Kasumi-1 (cell line): ENCODE data around the gene OR2T2.
"Not testable (repeated sequence)": the region's sequence is repeated elsewhere in the genome, so short reads cannot be mapped to it uniquely, and the experiment has no call there.

Experiments
- DNase-seq, 2 experiments: peaks; one replicate each; lab custom pipeline; 2025; lab: John Stamatoyannopoulos, UW

The OR2T2 gene

GRCh38 chr1:248450466-248451145, 5.2 kb downstream of the OR2T2 start:
- DNase-seq = not testable (repeated sequence)

GRCh38 chr1:248453619-248454018, 8.2 kb downstream of the OR2T2 start:
- not testable (repeated sequence) for DNase-seq

GRCh38 chr1:248455045-248455444, 9.6 kb downstream of the OR2T2 start:
- DNase-seq = not testable (repeated sequence)

GRCh38 chr1:248456635-248457034, 11.2 kb downstream of the OR2T2 start:
- DNase-seq = not testable (repeated sequence)

- DNase-seq = not testable (repeated sequence)
These were observed 13.7 kb downstream of the OR2T2 start for GRCh38 chr1:248459117-248459516.

GRCh38 chr1:248471154-248471553, 25.7 kb downstream of the OR2T2 start:
- DNase-seq = no peak

GRCh38 chr1:248472111-248472510, 26.7 kb downstream of the OR2T2 start:
- not testable (repeated sequence) for DNase-seq

GRCh38 chr1:248473051-248473450, 27.6 kb downstream of the OR2T2 start, which contains the start of gene OR2T3:
Gene OR2T3, plus strand, starts transcription at chr1:248473351. Its CDS starts 0 bp downstream, at chr1:248473351.
- DNase-seq = not testable (repeated sequence)

- DNase-seq = not testable (repeated sequence)
These were observed 30.2 kb downstream of the OR2T2 start for GRCh38 chr1:248475660-248476059.

- DNase-seq = not testable (repeated sequence)
These were observed 36.5 kb downstream of the OR2T2 start for GRCh38 chr1:248481686-248482579.

GRCh38 chr1:248488289-248488688, 42.9 kb downstream of the OR2T2 start, which contains the start of gene OR2T5:
Gene OR2T5, plus strand, starts transcription at chr1:248488589. Its CDS starts 0 bp downstream, at chr1:248488589.
- not testable (repeated sequence) for DNase-seq

GRCh38 chr1:248496661-248497060, 51.2 kb downstream of the OR2T2 start:
- not testable (repeated sequence) for DNase-seq

- peak in 1 of 2 experiments; percentile 21 for DNase-seq
These were observed 55.0 kb downstream of the OR2T2 start for GRCh38 chr1:248500305-248501035.
